ENCODE measurements around the gene NR1D1. TPM values are rescaled to one million over a fixed set of nuclear protein-coding genes. Genes with fewer than 3 reads are reported as not detected.
A peak's percentile ranks its signal among the peaks of the same experiment; 100 is the strongest.

Gene NR1D1
- total and polyA plus RNA-seq, 2 of the 13 experiments (the other 11 are each of a cell fraction or from before 2014, with no cell fraction given) = 2.1 to 2.7 TPM

DNA sequence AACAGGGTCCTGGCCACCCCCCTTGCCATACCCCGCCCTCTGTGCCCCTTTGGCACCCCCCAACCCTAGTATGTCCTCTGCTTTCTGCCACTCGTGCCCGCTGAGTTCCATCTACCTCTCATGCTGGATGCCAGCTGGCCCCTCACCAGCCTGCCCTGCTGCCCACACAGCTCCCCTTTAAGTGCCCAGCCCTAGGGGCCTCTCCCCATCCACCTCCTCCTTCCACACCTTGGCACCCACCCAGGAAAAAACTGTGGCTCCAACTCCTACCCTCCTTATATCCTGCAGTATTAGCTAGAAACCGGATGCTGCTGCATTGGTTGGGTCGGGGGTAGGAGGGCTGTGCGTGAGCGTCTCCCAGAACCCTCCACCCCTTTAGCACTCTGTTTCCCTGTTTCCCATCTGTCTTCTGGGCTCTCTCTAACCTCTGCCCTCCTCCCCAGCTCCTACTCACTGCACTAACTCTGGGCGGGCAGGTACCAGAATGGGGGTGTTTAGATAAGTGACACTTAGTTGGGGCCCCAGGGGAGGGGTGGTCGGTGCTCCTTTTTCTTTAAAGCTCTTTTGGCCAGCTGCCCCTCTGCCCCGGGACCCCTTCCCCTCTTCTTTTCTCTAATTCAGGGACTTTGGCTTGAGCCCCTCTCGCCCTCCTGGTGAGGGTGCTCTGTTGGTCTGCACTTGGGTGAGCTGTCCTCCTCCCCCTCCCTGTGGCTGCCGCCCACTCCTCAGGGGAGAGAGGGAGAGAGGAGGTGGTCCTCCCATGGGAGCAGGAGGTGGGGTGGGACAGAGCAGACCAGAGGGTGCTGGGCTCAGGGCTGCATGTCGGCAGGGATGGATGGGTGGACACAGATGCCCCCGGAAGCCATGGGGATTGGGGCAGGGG, 9.9 kb downstream of the NR1D1 start:
- Histone ChIP-seq H2AFZ (ENCODE audit: low read length) (no peak overlapping the region), H3K9ac (ENCODE audit: insufficient read depth, low read depth, low read length) (no peak overlapping the region), H3K4me1 (ENCODE audit: insufficient read depth, low read length) (0 out of 2 replicates have a peak, but pooled peaks cover 13% of the 10 kb centered on the region), H3K79me2 (ENCODE audit: insufficient read depth, low read length) (no peaks in the 10 kb centered on the region), H3K27me3 (ENCODE audit: control insufficient read depth in 1 of 2, insufficient read depth in 2 of 2, low read length in 2 of 2) (no peaks in the 10 kb centered on the region), H3K27ac (ENCODE audit: extremely low read length, insufficient read depth, low read length) (no peak overlapping the region), H3K4me3 (replicated peaks in 1 of 3; ENCODE audit: insufficient read depth in 1 of 3, low read depth in 2 of 3, low read length in 3 of 3) (no peak overlapping the region), H3K4me2 (ENCODE audit: low read depth, low read length) (no peak overlapping the region), H4K20me1 (ENCODE audit: insufficient read depth, low read length) (no peaks in the 10 kb centered on the region), H3K36me3 (replicated peaks in 1 of 2; ENCODE audit: control insufficient read depth in 1 of 2, insufficient read depth in 2 of 2, low read length in 2 of 2) (peaks cover 27 to 56% of the 10 kb centered on the region in 2 experiments), H3K9me3 (ENCODE audit: low read length) (no peaks in the 10 kb centered on the region)
- POLR2A ChIA-PET = interaction anchor here (1.1 to 2.7 kb wide), 7 partner anchors 8 to 78 kb away, joined by 3 to 10 read pairs (median 4); partner anchors contain the start of genes MED24 and NR1D1
- CTCF ChIA-PET (ENCODE audit: low intra/inter-chr PET ratio, low total read pairs) = no interaction called here
- in situ Hi-C loops (cut with HindIII; ENCODE audit: extremely low pct_ligation_motif_present, low pct_unique_long_range_greater_than_20kb) (no loop called here), intact Hi-C loops (cut with micrococcal nuclease; ENCODE audit: unreplicated experiment) (no loop called here)
- no TSS peak for BruUV-seq (replicated peaks)
- 96% methylated on average over 14 of the region's 14 CpGs for WGBS (ENCODE audit: low lambda C conversion rate)
- DNase-seq (ENCODE audit: low spot score) = no peak
- no peak for FAIRE-seq
- TF ChIP-seq ZNF460 (CRISPR knock-in tag; IDR thresholded peaks at IDR 0.05; ENCODE audit: borderline replicate concordance) = no peak
- TF ChIP-seq HMG20A (CRISPR knock-in tag; IDR thresholded peaks at IDR 0.05; ENCODE audit: borderline replicate concordance) = no peak
- TF ChIP-seq NFYB (CRISPR knock-in tag; IDR thresholded peaks at IDR 0.05) = no peak
- ATAC-seq = peak; percentile 3; the same call in 1 of the 3 replicates

DNA sequence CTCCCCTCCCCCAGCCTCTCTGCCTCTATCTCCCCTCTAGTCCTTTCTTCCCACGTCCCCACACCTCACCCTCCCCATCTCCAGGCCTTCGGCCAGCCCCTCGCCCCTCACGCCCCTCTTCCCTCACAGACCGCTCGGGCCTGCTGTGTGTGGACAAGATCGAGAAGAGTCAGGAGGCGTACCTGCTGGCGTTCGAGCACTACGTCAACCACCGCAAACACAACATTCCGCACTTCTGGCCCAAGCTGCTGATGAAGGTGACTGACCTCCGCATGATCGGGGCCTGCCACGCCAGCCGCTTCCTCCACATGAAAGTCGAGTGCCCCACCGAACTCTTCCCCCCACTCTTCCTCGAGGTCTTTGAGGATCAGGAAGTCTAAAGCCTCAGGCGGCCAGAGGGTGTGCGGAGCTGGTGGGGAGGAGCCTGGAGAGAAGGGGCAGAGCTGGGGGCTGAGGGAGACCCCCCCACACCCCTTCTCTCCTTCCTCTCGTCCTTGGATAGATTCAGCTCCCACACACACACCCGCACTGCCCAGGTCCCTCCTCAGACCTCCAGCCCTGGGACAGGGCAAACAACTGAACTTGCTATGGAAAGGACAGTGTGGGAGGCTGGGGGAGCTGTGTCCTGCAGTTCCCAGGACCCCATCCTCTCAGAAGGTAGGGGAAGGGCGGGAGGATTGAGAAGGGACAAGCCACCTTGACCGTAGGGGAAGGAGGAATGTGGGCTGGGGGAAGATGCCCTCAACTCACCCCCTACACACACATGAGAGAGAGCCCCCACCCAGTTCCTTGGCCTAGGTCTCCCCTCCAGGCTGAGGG, 11.1 kb downstream of the NR1D1 start:
- no peaks in the 10 kb centered on the region for H3K27me3 ChIP-seq (ENCODE audit: control insufficient read depth in 1 of 2, insufficient read depth in 2 of 2, low read length in 2 of 2)
- FAIRE-seq = no peak
- TF ChIP-seq THRA (CRISPR knock-in tag; IDR thresholded peaks at IDR 0.05; ENCODE audit: borderline replicate concordance) (no peak), ZBTB38 (CRISPR knock-in tag; IDR thresholded peaks at IDR 0.05) (0 out of 2 replicates have a peak, but pooled peaks have one; percentile 57)
- no peak overlapping the region for H3K9ac ChIP-seq (ENCODE audit: insufficient read depth, low read depth, low read length)
- 0 out of 2 replicates have a peak, but pooled peaks cover 13% of the 10 kb centered on the region for H3K4me1 ChIP-seq (ENCODE audit: insufficient read depth, low read length)
- H3K36me3 ChIP-seq (replicated peaks in 1 of 2; ENCODE audit: control insufficient read depth in 1 of 2, insufficient read depth in 2 of 2, low read length in 2 of 2) = peaks cover 28 to 53% of the 10 kb centered on the region in 2 experiments
- no peak for DNase-seq (ENCODE audit: low spot score)
- H3K4me2 ChIP-seq (ENCODE audit: low read depth, low read length) = no peak overlapping the region
- in situ Hi-C loops (cut with HindIII; ENCODE audit: extremely low pct_ligation_motif_present, low pct_unique_long_range_greater_than_20kb) (loop anchor here (5.0 kb wide), 1 partner anchor 52 kb away; no protein-coding TSS in a partner anchor), intact Hi-C loops (cut with micrococcal nuclease; ENCODE audit: unreplicated experiment) (no loop called here)
- no peak overlapping the region for H2AFZ ChIP-seq (ENCODE audit: low read length)
- H3K4me3 ChIP-seq (replicated peaks in 1 of 3; ENCODE audit: insufficient read depth in 1 of 3, low read depth in 2 of 3, low read length in 3 of 3) = no peak overlapping the region
- no peaks in the 10 kb centered on the region for H4K20me1 ChIP-seq (ENCODE audit: insufficient read depth, low read length)
- CTCF ChIA-PET (ENCODE audit: low intra/inter-chr PET ratio, low total read pairs) = no interaction called here
- no peak overlapping the region for H3K27ac ChIP-seq (ENCODE audit: extremely low read length, insufficient read depth, low read length)
- POLR2A ChIA-PET = interaction anchor here (1.1 to 2.7 kb wide), 7 partner anchors 10 to 79 kb away, joined by 3 to 10 read pairs (median 5); partner anchors contain the start of genes MED24 and NR1D1
- no peaks in the 10 kb centered on the region for H3K9me3 ChIP-seq (ENCODE audit: low read length)
- ATAC-seq = no peak
- H3K79me2 ChIP-seq (ENCODE audit: insufficient read depth, low read length) = no peaks in the 10 kb centered on the region
- WGBS (ENCODE audit: low lambda C conversion rate) = 96% methylated on average over 26 of the region's 26 CpGs
- BruUV-seq (replicated peaks) = no TSS peak
